GM19455 (cell line): ENCODE measurements around the gene MAMSTR.
"Not testable (repeated sequence)": the region's sequence is repeated elsewhere in the genome, so short reads cannot be mapped to it uniquely, and the experiment has no call there.

Experiments used
- ATAC-seq: cut with Tn5 transposase; IDR thresholded peaks from one replicate; pipeline ENCODE4 v1.9.1; 2021; ENCODE audit not compliant: unreplicated experiment

MAMSTR gene, protein sequence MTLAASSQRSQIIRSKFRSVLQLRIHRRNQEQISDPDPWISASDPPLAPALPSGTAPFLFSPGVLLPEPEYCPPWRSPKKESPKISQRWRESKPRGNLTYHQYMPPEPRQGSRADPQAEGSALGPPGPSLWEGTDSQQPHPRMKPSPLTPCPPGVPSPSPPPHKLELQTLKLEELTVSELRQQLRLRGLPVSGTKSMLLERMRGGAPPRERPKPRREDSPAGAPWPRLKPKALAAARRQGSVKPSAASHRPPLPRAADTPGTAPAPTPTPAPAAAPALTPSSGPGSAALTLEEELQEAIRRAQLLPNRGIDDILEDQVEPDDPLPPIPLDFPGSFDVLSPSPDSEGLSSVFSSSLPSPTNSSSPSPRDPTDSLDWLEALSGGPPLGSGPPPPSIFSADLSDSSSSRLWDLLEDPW

GRCh38 chr19:48719263-48720171 lies at the start of gene MAMSTR:
Gene MAMSTR (minus strand): TSS chr19:48719725. CDS start chr19:48719031, 694 bp downstream.
- ATAC-seq = no peak

- no peak for ATAC-seq
These were observed 49.6 kb upstream of the MAMSTR start for GRCh38 chr19:48768994-48769713.

- not testable (repeated sequence) for ATAC-seq
These were observed 48.7 kb upstream of the MAMSTR start for GRCh38 chr19:48768171-48768753.

GRCh38 chr19:48765816-48766215 lies 46.3 kb upstream of the MAMSTR start:
- not testable (repeated sequence) for ATAC-seq

DNA sequence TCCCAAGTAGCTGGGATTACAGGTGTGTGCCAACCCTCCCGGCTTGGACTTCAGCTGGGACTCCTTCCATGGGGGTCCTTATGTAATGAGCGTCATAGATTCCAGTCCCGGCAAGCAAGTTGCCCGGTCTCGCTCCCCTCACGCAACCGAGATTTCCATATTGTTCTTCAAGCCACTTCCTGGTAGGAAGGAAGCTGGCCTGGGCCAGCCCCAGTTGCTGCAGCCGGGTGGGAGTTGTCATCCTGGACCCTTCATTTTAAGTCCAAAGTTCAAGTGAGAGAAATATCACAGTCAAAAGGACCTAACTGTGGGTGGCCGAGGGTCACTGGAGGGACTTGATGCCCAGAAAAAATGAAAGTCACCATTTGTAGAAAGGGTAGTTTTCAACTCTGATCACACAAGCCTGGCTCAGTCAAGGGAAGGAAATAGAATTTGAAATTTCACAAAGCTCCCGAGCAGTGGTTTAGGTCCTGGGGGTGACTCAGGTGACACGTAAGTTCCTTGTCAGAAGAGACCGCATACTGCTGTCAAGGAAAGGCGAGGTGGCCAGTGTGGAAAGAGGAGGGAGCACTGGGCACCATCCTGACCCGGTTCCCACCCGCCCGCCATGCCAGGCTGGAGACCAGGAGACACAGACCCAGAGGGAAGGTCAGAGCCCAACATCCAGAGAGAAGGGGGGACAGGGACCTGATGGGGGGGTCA lies 41.1 kb upstream of the MAMSTR start:
- ATAC-seq = no peak

DNA sequence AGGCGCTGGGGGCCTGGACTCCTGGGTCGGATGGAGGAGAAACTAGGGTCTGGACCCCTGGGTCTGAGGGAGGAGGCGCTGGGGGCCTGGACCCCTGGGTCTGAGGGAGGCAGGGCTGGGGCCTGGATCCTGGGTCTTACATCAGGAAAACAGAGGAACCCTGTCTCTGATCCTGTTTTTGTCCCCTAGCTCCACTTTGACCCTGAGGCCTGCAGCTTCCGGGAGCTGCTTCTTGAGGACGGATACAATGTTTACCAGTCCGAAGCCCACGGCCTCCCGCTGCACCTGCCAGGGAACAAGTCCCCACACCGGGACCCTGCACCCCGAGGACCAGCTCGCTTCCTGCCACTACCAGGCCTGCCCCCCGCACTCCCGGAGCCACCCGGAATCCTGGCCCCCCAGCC lies 38.2 kb upstream of the MAMSTR start:
- ATAC-seq = no peak

DNA sequence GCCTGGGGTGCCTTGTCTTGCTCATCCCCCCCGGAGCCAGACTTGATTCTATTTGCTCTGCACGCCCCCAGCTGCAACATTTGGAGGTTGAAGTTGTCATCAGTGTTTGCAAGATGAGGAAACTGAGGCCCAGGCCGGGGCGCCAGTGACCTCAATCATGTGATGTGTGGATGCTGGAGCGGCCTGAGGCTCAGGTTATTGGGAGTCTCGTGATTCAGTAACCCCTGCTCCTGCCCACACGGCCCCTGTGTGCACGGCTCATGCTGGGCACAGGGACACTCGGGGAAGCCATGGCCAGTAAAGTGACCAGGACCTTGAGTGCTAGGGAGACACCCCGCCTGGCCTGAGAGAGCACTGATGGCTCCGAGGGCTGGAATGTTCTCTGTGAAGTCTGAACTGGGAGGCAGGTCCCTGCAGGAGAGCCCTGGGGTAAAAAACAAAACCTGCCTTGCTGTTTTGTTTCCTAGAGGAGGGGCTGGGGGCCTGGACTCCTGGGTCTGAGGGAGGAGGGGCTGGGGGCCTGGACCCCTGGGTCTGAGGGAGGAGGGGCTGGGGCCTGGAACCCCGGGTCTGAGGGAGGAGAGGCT lies 37.7 kb upstream of the MAMSTR start:
- no peak for ATAC-seq

DNA sequence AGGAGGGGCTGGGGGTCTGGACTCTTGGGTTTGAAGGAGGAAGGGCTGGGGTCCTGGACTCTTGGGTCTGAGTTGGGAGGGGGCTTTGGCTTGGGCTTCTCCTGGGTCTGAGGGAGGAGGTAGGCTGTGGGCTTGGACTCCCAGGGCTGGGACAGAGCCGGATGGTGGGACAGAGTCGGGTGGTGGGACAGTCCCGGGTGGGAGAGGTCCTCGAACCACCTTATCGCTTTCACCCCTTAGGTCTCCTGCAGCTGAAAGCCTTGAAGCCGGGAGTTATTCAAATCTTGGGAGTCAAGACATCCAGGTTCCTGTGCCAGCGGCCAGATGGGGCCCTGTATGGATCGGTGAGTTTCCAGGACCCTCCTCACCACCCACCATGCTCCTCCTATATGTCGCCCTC lies 37.2 kb upstream of the MAMSTR start:
- ATAC-seq = no peak

- no peak for ATAC-seq
These were observed 36.7 kb upstream of the MAMSTR start for GRCh38 chr19:48756212-48756611.

- no peak for ATAC-seq
These were observed 36.3 kb upstream of the MAMSTR start for GRCh38 chr19:48755787-48756186.

DNA sequence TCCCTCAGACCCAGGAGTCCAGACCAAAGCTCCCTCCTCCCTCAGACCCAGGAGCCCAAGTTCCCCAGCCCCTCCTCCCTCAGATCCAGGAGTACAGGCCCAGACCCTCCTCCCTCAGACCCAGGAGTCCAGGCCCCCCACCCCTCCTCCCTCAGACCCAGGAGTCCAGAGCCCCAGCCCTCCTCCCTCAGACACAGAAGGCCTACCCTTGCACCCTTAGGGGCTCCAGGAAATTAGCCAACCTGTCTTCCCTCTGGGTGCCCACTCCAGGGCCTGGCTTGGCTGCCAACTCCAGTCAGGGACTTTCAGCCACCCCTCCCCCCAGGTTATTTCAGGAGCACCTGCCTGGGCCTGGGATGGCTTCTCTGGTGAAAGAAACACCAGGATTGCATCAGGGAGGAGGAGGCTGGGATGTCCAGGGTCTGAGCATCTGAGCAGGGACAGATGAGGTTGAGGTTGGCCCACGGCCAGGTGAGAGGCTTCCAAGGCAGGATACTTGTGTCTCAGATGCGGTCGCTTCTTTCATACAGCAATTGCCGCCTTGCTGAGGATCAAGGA lies 35.6 kb upstream of the MAMSTR start, which contains the start of gene FGF21:
TSS of gene FGF21 (plus strand) at position 441 of the 558 bp plus-strand sequence. CDS start 713 bp downstream, outside the sequence.
- ATAC-seq = no peak

DNA sequence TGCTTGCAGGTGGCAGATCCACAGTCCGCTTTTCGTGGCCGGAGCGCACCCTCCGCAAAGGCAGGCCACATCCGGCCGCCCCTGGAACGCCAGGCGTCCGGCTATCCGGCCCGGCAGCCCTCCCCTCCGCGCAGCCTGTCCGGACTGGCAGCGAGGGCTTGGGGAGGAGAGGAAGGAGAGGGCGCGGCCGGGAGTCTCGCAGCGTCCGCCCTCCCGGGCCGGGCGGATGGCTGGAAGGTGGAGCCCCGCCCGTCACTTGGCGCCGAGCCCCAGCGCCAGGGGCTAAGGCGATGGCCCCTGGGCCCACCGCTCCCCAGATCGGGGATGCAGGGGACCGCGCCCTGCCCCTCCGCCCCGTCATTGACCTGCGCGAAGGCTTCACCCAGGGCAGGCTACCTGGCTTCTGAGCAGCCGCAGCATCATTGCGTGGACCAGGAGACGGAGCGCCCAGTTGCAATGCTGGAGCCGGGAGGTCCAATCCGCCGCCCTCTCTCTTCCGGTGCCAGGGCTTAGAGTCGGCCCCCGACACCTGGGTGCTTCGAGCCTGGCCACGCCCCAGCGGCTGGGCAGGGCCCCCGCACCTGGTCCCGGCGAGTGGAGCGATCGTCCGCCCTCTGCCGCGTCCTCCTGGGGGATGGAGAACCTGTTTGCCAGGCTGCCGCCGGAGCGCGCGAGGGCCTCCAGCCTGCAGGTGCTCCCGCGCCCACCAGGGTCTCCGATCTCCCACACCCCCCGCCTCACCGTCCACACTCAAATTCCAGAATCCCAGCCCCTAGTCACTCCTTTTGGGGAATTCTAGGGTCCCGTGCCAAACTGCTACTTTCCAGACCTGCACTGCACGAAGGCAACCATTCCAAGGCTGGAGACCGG lies 33.2 kb upstream of the MAMSTR start, which contains the start of gene FUT1:
TSS of gene FUT1 (minus strand) at position 146 of the 870 bp plus-strand sequence. CDS start 1,360 bp downstream, outside the sequence.
- no peak for ATAC-seq

GRCh38 chr19:48751845-48752495 lies 32.4 kb upstream of the MAMSTR start:
- ATAC-seq = no peak

GRCh38 chr19:48750771-48751504 lies 31.4 kb upstream of the MAMSTR start:
- ATAC-seq = no peak

GRCh38 chr19:48750351-48750750 lies 30.8 kb upstream of the MAMSTR start:
- no peak for ATAC-seq

DNA sequence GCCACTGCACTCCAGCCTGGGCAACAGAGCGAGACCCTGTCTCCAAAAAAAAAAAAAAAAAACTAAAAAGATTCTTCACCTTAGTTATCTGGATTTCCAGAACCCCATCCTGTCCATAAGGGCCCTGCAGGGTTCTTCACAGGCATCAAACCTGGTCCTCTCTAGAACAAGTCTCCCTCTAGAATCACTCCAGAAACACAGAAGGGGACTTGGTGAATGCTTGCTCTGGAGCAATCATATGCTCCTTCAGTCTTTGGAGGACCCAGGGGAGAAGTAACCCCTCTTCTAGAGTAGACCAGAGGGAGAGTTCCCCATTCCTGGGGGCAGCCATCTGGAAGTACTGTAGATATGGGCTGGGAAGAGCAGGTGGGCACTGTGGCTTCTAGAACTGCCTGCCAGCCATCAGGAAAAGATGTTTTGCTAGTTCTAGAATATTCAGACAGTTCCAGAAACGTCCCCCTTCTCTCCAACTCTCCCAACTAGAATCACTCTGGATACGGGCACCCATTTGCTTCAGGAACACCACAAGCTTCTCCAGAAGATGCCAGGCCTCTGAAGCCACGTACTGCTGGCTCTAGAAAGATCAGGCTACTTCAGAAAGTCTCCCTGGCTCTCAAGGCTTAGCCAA lies 30.2 kb upstream of the MAMSTR start:
- ATAC-seq = no peak
